ENCODE data around the gene MYL6.

MYL6 gene

DNA sequence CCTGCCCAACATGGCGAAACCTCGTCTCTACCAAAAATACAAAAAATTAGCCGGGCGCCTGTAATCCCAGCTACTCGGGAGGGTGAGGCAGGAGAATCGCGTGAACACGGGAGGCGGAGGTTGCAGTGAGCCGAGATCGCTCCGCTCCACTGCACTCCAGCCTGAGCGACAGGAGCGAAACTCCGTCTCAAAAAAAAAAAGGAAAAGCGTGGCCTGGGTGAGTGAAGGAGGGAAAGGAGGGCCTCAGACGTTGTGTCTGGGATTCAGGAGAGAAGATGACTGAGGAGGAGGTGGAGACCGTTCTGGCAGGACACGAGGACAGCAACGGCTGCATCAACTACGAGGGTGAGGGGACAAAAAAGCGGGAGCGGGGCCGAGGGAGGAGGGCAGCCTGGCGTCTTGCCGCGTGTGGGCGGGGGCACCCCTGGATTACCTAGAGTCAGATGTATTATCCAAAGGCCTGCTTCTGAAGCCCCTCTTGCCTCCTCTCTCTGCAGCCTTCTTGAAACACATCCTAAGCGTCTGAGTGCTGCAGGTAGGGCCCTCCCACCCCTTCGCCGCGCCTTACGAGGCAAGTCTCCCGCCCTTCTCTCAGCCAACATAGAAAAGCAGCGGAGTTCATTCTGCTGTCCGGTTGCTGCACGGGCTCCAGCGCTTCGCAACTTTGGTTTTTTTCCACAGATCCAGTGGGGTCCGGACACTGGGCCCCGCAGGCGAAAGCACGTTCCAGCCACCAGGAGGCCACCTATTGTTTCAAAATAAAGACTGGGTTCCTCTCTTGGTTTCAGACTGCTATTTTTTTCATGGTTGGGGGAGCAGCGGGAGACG, 744 bp upstream of the MYL6 start:
- TF ChIP-seq CTCF (IDR thresholded peaks at IDR 0.05; ENCODE audit: borderline replicate concordance, control extremely low read depth, extremely low read depth, insufficient read depth, missing control alignments) = peak; percentile 39
- in situ Hi-C loops (cut with MboI; ENCODE audit: low sequenced_read_pairs, unreplicated experiment) = no loop called here
- DNase-seq (ENCODE audit: low spot score) = peak; percentile 85

GRCh38 chr12:56158926-56159461, 835 bp downstream of the MYL6 start:
- TF ChIP-seq CTCF (IDR thresholded peaks at IDR 0.05; ENCODE audit: borderline replicate concordance, control extremely low read depth, extremely low read depth, insufficient read depth, missing control alignments) = no peak
- in situ Hi-C loops (cut with MboI; ENCODE audit: low sequenced_read_pairs, unreplicated experiment) = no loop called here
- DNase-seq (ENCODE audit: low spot score) = no peak

DNA sequence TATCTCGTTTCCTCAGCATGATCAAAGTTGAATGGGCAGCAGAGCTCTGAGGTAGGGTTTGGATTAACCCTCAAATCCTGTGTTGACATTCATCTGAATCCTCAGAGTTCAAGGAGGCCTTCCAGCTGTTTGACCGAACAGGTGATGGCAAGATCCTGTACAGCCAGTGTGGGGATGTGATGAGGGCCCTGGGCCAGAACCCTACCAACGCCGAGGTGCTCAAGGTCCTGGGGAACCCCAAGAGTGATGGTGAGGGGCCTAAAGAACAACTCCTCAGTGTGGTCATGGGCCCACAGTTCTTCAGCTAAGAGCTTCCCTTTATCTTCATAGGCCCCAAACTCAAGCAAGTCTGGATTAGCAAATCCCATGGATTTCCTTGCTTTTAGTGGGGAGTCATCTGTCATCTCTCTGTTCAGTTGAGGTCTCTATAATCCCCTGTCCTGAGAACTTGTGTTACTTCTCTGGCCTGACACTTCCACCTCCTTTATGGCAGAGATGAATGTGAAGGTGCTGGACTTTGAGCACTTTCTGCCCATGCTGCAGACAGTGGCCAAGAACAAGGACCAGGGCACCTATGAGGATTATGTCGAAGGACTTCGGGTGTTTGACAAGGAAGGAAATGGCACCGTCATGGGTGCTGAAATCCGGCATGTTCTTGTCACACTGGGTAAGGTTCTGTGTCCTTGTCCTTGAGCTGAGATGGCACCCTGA, 1.5 kb downstream of the MYL6 start:
- no peak for TF ChIP-seq CTCF (IDR thresholded peaks at IDR 0.05; ENCODE audit: borderline replicate concordance, control extremely low read depth, extremely low read depth, insufficient read depth, missing control alignments)
- in situ Hi-C loops (cut with MboI; ENCODE audit: low sequenced_read_pairs, unreplicated experiment) = no loop called here

DNA sequence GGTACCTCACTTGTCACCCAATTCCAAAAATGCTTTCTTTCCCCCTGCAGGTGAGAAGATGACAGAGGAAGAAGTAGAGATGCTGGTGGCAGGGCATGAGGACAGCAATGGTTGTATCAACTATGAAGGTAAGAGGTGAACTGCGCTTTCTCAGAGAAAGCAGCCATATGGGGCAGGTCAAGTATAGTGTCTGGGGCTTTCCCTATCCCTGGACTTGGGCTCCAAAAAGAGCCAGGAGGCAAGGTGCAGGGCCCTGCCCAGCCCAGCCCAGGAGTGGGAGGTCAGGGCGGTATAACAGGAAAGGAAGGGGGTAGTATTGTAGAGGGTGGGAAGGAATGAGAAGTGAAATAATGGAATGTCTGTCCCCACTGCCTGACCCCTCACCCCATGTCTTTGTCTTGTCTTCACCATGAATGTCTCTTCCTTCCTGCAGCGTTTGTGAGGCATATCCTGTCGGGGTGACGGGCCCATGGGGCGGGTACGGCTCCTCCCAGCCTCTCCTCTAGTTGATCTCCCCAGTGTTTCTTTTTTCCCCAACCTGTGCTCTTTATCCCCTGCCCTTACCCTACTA, 2.1 kb downstream of the MYL6 start:
- DNase-seq (ENCODE audit: low spot score) = peak; percentile 54
- TF ChIP-seq CTCF (IDR thresholded peaks at IDR 0.05; ENCODE audit: borderline replicate concordance, control extremely low read depth, extremely low read depth, insufficient read depth, missing control alignments) = no peak
- in situ Hi-C loops (cut with MboI; ENCODE audit: low sequenced_read_pairs, unreplicated experiment) = no loop called here

More for the DNA sequence above, 1.5 kb downstream of the MYL6 start:
- DNase-seq (ENCODE audit: low spot score) = no peak

- in situ Hi-C loops (cut with MboI; ENCODE audit: low sequenced_read_pairs, unreplicated experiment) = no loop called here
- DNase-seq (ENCODE audit: low spot score) = no peak
- TF ChIP-seq CTCF (IDR thresholded peaks at IDR 0.05; ENCODE audit: borderline replicate concordance, control extremely low read depth, extremely low read depth, insufficient read depth, missing control alignments) = no peak
These were observed 2.9 kb downstream of the MYL6 start for GRCh38 chr12:56160894-56161689.

Measured in GM13976 (cell line).